Neural cell (in vitro differentiated cells): ENCODE measurements around the gene AKAP10.

Experiments
- CTCF ChIP-seq: fragments of 450-650 bp; IDR thresholded peaks from 2 replicates; pipeline ENCODE4 v1.5.1; 2014; ENCODE audit warnings: antibody characterized with exemption, mild to moderate bottlenecking, moderate library complexity; ENCODE audit not compliant: poor library complexity, severe bottlenecking
- EP300 ChIP-seq: fragments of 450-650 bp; conservative IDR thresholded peaks from 2 replicates; pipeline ENCODE4 v1.6.1; 2014; ENCODE audit warnings: antibody characterized with exemption, mild to moderate bottlenecking, moderate library complexity; ENCODE audit not compliant: poor library complexity, severe bottlenecking
- EZH2 ChIP-seq: fragments of 200-600, 300-800 bp; shearing (Covaris generic), sonication (generic); IDR thresholded peaks from 2 replicates; pipeline ENCODE4 v1.6.1; 2014; ENCODE audit warnings: antibody characterized with exemption, low read length, borderline replicate concordance, mild to moderate bottlenecking; ENCODE audit not compliant: insufficient read depth, poor library complexity, severe bottlenecking
- MXI1 ChIP-seq: fragments of 450-650 bp; conservative IDR thresholded peaks from 2 replicates; pipeline ENCODE4 v1.6.1; 2014; ENCODE audit warnings: antibody characterized with exemption, mild to moderate bottlenecking; ENCODE audit not compliant: poor library complexity, severe bottlenecking
- POLR2AphosphoS5 ChIP-seq: IDR thresholded peaks from 2 replicates; pipeline ENCODE4 v1.6.1; 2012
- RAD21 ChIP-seq: fragments of 450-650 bp; conservative IDR thresholded peaks from 2 replicates; pipeline ENCODE4 v1.6.1; 2014; ENCODE audit warnings: antibody characterized with exemption, mild to moderate bottlenecking, moderate library complexity
- REST ChIP-seq: IDR thresholded peaks from 2 replicates; pipeline ENCODE4 v1.6.1; 2012; ENCODE audit warnings: borderline replicate concordance
- SMC3 ChIP-seq: fragments of 450-650 bp; conservative IDR thresholded peaks from 2 replicates; pipeline ENCODE4 v1.6.1; 2014; ENCODE audit warnings: antibody characterized with exemption, mild to moderate bottlenecking, moderate library complexity; ENCODE audit not compliant: poor library complexity
- TAF1 ChIP-seq: IDR thresholded peaks from 2 replicates; pipeline ENCODE4 v1.6.1; 2012; ENCODE audit warnings: low read depth

DNA sequence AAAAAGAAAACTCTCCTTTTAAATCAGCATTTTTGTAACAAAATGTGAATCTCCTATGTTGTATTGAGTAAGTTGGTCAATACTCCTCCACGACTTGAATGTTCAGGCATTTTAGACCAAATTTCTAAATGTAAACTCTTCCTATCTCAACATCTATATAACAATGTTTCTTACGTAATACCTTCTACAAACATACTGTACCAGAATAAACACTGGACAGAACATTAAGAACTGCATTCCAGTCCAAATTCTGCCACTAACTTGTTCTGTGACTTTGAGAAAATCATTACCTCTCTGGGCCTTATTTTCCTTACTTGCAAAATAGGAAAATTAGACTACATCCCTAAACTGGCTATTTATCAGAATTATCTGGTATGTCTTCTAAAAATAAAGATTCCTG, 40.1 kb downstream of the AKAP10 start:
- TF ChIP-seq CTCF (no peak), TAF1 (no peak), REST (no peak), EP300 (no peak), EZH2 (no peak), POLR2AphosphoS5 (no peak), SMC3 (no peak), MXI1 (no peak), RAD21 (no peak)
